ENCODE results near the gene NCAN. TPM values are rescaled to one million over a fixed set of nuclear protein-coding genes. Genes with fewer than 3 reads are reported as not detected.
A peak's percentile ranks its signal among the peaks of the same experiment; 100 is the strongest.
"Not testable (repeated sequence)": the region's sequence is repeated elsewhere in the genome, so short reads cannot be mapped to it uniquely, and the experiment has no call there.

NCAN gene
- total and polyA plus RNA-seq, 8 donors, result 0.03 to 0.14 (median 0.09) TPM; not detected in 2

DNA sequence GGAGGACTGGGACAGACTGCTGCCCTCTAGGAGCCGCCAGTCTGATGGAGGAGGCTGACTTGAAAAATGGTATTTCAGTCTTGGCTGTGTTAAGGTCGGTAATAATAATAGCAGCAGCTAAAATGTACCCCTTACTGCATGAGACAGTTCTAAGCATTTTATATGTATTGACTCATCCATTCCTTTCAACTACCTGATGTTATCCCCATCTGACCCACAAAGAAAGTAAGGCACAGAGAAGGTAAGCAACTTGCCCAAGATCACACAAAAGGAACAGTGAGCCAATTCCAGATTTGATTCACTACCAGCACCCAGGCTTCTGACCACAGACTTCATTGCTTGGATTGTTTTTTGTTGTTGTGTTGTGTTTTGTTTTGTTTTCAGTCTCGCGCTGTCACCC is 4.0 kb downstream of the NCAN start:
- Histone ChIP-seq H3K4me3 (no peak overlapping the region), H3K27me3 (peaks cover 23 to 86% of the 10 kb centered on the region in 2 donors), H3K27ac (no peak overlapping the region), H3K36me3 (no peaks in the 10 kb centered on the region), H3K4me1 (no peaks in the 10 kb centered on the region), H3K9me3 (no peaks in the 10 kb centered on the region)
- no peak for ATAC-seq
- intact Hi-C loops (cut with DNase I), result no loop called here
- TF ChIP-seq, protein P1, sequence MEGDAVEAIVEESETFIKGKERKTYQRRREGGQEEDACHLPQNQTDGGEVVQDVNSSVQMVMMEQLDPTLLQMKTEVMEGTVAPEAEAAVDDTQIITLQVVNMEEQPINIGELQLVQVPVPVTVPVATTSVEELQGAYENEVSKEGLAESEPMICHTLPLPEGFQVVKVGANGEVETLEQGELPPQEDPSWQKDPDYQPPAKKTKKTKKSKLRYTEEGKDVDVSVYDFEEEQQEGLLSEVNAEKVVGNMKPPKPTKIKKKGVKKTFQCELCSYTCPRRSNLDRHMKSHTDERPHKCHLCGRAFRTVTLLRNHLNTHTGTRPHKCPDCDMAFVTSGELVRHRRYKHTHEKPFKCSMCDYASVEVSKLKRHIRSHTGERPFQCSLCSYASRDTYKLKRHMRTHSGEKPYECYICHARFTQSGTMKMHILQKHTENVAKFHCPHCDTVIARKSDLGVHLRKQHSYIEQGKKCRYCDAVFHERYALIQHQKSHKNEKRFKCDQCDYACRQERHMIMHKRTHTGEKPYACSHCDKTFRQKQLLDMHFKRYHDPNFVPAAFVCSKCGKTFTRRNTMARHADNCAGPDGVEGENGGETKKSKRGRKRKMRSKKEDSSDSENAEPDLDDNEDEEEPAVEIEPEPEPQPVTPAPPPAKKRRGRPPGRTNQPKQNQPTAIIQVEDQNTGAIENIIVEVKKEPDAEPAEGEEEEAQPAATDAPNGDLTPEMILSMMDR (IDR thresholded peaks at IDR 0.05), result no peak
- no peak for DNase-seq

DNA sequence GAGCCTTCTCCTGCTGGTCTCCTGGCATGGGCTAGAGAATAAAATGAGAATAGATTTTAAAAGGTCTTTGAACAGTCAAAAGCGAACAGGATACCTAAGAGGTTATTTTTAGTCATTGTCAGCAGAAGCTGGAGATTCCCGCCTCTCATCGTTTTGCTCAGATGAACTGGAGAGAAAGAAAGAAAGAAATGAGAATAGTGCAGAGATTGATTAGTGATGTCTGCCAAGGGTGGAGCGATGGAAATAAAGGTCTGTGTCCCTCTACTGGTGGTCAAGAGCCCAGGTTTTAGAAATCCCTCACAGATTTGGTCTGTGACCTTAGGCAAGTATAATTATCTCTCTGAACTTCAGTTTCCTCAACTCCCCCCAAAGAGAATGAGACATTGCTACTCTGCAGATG is 5.3 kb downstream of the NCAN start:
- Histone ChIP-seq H3K4me1 (no peaks in the 10 kb centered on the region), H3K4me3 (no peak overlapping the region), H3K27me3 (peaks cover 11 to 84% of the 10 kb centered on the region in 2 donors), H3K9me3 (no peaks in the 10 kb centered on the region), H3K27ac (no peak overlapping the region), H3K36me3 (no peaks in the 10 kb centered on the region)
- DNase-seq (no peak), ATAC-seq (no peak)
- intact Hi-C loops (cut with DNase I), result no loop called here
- TF ChIP-seq, protein P1 (IDR thresholded peaks at IDR 0.05), result no peak

GRCh38 chr19:19218911-19219310 is 7.2 kb downstream of the NCAN start:
- H3K4me1 ChIP-seq, result no peaks in the 10 kb centered on the region
- TF ChIP-seq, protein P1 (IDR thresholded peaks at IDR 0.05), result no peak
- intact Hi-C loops (cut with DNase I), result no loop called here
- no peaks in the 10 kb centered on the region for H3K9me3 ChIP-seq
- no peak overlapping the region for H3K4me3 ChIP-seq
- H3K36me3 ChIP-seq, result no peaks in the 10 kb centered on the region
- H3K27me3 ChIP-seq, result peaks cover 0 to 83% of the 10 kb centered on the region in 2 donors
- ATAC-seq (no peak), DNase-seq (peak in 1 of 4 donors; percentile 67)
- no peak overlapping the region for H3K27ac ChIP-seq

DNA sequence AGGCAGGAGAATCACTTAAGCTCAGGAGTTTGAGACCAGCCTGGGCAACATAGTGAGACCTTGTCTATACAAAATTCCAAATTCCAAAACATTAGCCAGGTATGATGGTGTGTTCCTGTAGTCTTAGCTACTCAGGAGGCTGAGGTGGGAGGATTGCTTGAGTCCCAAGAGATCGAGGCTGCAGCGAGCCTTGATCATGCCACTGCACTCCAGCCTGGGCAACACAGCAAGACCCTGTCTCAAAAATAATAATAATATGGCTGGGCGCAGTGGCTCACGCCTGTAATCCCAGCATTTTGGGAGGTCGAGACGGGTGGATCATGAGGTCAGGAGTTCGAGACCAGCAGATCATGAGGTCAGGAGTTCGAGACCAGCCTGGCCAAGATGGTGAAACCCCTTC is 9.2 kb downstream of the NCAN start:
- H3K36me3 ChIP-seq; intact Hi-C loops (cut with DNase I); ATAC-seq; H3K4me3 ChIP-seq; H3K4me1 ChIP-seq; H3K9me3 ChIP-seq; H3K27ac ChIP-seq: not testable (repeated sequence)
- peak in 1 of 4 donors; percentile 19 for DNase-seq
- H3K27me3 ChIP-seq, result peaks cover 10 to 83% of the 10 kb centered on the region in 2 donors

GRCh38 chr19:19223060-19223459 is 11.3 kb downstream of the NCAN start:
- Histone ChIP-seq H3K27me3 (peaks cover 12 to 85% of the 10 kb centered on the region in 2 donors), H3K4me3 (no peak overlapping the region), H3K9me3 (no peaks in the 10 kb centered on the region), H3K27ac (no peak overlapping the region), H3K36me3 (no peaks in the 10 kb centered on the region), H3K4me1 (peaks cover 0 to 9% of the 10 kb centered on the region in 2 donors)
- TF ChIP-seq, protein P1 (IDR thresholded peaks at IDR 0.05), result no peak
- intact Hi-C loops (cut with DNase I), result no loop called here
- DNase-seq, result peak in 1 of 4 donors; percentile 0
- ATAC-seq, result no peak

DNA sequence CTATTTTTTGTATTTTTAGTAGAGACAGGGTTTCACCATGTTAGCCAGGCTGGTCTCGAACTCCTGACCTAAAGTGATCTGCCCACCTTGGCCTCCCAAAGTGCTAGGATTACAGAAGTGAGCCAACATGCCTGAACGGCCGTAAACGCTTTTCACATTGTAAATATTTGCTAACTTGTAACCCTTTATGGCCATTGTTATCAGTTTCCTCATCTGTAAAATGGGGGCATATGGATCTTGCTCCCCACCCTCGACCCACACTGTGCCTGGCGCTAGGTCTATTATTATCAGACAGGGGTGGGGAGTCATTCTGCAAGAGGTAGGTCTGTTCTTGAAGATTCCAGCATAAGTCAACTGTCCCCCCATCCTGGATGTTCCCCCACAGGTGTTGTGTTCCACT is 11.9 kb downstream of the NCAN start:
- ATAC-seq, result no peak
- no peak for DNase-seq
- Histone ChIP-seq H3K27me3 (peaks cover 12 to 85% of the 10 kb centered on the region in 2 donors), H3K36me3 (no peaks in the 10 kb centered on the region), H3K27ac (no peak overlapping the region), H3K4me3 (no peak overlapping the region), H3K4me1 (peaks cover 0 to 9% of the 10 kb centered on the region in 2 donors), H3K9me3 (no peaks in the 10 kb centered on the region)
- intact Hi-C loops (cut with DNase I), result no loop called here
- TF ChIP-seq, protein P1 (IDR thresholded peaks at IDR 0.05), result no peak

All from left lung (tissue), 10 donors.